H7 (cell line): ENCODE measurements around the gene ALOX5. TPM values are rescaled to one million over a fixed set of nuclear protein-coding genes. Genes with fewer than 3 reads are reported as not detected.
A peak's percentile ranks its signal among the peaks of the same experiment; 100 is the strongest.

Source experiments
- DNase-seq: peaks from one replicate; pipeline ENCODE4 v3.0.0; 2012
- H3K27me3 ChIP-seq: 2 replicates; pipeline ENCODE4 v1.6.0; 2011; ENCODE audit warnings: mild to moderate bottlenecking, low read length; ENCODE audit not compliant: control insufficient read depth, insufficient read depth
- H3K36me3 ChIP-seq: replicated peaks from 2 replicates; pipeline ENCODE4 v1.5.1; 2011; ENCODE audit warnings: low read length; ENCODE audit not compliant: control insufficient read depth, insufficient read depth
- H3K4me3 ChIP-seq: 2 replicates; pipeline ENCODE4 v1.5.1; 2011; ENCODE audit warnings: low read depth, mild to moderate bottlenecking, control low read depth, low read length, moderate library complexity; ENCODE audit not compliant: insufficient read depth
- total RNA-seq: library from RNA; depleted of rRNA; stranded (reverse); fragments of >200 nt; shearing (Covaris generic); gene quantifications from 2 replicates; pipeline ENCODE4 v1.2.3, GENCODE V29; 2014

ALOX5 gene
- total RNA-seq, 1 experiment from 2014 or later, result 0.10 TPM

- peak; percentile 47 for DNase-seq
- no peak overlapping the region for H3K4me3 ChIP-seq
- H3K36me3 ChIP-seq, result no peaks in the 10 kb centered on the region
- H3K27me3 ChIP-seq, result no peaks in the 10 kb centered on the region
Observed at GRCh38 chr10:45432700-45433472, 58.9 kb downstream of the ALOX5 start.

DNA sequence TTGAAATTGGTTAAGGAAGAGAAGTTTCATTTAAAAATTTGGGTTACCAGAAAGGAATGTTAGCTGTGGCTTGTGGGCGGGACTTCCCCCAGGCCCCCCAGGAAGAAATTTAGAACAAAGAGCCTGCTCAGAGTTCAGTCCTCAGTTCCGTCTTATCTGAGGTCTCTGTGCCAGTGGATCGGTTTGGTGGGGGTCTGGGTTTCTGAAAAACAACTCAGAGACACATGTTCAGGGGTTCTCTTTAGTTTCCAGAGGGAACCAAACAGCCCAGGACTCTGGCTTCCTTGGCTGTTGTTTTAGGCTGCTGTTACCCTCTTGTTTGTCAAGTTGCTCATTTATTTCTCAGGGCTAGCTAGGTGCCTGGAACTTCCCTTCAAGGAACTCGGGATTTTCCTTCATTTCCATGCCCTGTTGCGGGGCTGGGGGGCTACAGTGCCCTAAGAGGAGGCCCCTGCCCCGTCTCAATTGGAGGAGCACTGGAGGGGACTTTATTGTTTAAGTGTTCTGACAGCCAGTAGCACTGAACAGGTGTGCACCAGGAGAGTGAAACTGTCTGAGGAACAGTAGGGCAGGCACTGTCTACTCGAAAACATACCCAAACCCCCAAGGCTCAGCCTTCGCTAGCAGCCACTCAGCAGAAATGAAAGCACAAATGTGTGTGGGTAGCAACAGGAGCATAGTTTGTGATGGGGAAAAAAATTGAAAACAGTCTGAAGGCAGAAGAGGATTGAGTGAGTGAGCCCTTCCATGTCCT lies 59.9 kb downstream of the ALOX5 start:
- DNase-seq, result peak; percentile 34
- H3K36me3 ChIP-seq, result no peaks in the 10 kb centered on the region
- no peaks in the 10 kb centered on the region for H3K27me3 ChIP-seq
- H3K4me3 ChIP-seq, result no peak overlapping the region

GRCh38 chr10:45437587-45438465 lies 63.8 kb downstream of the ALOX5 start:
- no peaks in the 10 kb centered on the region for H3K27me3 ChIP-seq
- no peak for DNase-seq
- H3K4me3 ChIP-seq, result no peak overlapping the region
- H3K36me3 ChIP-seq, result no peaks in the 10 kb centered on the region

DNA sequence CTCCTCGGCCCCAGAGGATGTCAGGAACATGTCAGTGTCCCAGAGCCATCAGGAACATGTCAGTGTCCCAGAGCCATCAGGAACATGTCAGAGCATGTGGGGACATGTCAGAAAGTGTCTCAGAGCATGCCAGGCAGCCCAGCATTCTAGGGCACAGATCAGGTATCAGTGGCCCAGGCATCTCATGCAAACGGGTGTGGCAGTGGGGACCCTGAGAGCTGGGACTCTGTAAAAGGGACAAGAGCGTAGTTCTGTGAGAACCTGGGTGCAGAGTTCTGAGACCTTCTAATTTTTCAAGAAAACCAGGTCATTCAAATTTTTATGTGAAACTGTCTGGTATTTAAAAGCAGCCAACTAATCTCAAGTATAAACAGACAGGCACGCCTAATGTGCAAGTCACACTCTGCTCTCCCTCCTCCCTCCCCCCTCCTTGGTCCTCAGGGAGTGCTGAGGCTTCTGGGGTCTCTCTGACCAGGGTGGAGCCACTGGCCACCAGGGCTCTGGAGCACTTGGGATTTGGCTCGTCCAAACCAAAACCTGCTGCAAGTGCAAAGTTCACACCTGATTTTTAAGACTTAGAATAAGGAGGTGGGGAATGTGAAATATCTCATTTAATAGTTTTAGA lies 64.6 kb downstream of the ALOX5 start:
- Histone ChIP-seq H3K27me3 (no peaks in the 10 kb centered on the region), H3K4me3 (no peak overlapping the region), H3K36me3 (no peaks in the 10 kb centered on the region)
- DNase-seq, result no peak

DNA sequence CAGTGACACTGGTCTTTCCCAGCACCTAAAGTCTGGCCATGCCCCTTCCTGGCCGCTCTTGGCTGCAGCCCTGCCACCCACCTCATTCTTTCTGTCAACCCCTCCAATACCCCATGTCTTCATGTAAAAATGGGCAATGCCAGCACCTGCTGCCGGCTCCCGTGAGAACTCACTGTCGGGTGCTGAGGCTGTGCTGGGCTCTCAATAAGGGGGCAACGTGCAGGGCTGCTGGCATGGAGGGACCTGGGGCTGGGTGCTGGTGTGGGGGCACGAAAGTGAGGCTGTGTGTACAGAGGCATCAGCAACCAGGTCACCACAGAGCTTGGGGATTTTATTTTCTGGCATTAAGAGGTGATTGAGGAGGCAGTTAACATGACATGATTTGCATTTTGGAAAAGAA lies 65.3 kb downstream of the ALOX5 start:
- no peak for DNase-seq
- Histone ChIP-seq H3K27me3 (no peaks in the 10 kb centered on the region), H3K4me3 (no peak overlapping the region), H3K36me3 (no peaks in the 10 kb centered on the region)

DNA sequence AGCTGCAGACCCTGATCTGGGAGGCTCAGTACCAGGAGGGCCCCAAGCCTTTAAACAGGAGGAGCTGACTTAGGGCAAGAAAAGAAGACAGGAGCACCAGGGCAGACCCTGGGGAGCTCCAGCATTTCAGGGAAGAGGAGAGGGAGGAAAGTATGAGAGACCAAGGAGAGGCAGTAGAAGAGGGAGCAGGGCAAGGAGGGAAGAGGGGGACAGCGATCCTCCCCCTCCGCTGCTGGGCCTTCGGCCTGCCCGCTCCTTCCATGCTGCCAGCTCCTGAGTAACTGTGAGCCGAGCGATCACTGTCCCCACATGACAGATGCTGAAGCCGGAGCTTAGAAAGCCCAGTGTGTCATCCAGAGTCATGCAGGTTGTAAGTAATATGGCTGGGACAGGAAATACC lies 65.9 kb downstream of the ALOX5 start:
- no peak for DNase-seq
- H3K4me3 ChIP-seq, result no peak overlapping the region
- no peaks in the 10 kb centered on the region for H3K27me3 ChIP-seq
- H3K36me3 ChIP-seq, result no peaks in the 10 kb centered on the region

DNA sequence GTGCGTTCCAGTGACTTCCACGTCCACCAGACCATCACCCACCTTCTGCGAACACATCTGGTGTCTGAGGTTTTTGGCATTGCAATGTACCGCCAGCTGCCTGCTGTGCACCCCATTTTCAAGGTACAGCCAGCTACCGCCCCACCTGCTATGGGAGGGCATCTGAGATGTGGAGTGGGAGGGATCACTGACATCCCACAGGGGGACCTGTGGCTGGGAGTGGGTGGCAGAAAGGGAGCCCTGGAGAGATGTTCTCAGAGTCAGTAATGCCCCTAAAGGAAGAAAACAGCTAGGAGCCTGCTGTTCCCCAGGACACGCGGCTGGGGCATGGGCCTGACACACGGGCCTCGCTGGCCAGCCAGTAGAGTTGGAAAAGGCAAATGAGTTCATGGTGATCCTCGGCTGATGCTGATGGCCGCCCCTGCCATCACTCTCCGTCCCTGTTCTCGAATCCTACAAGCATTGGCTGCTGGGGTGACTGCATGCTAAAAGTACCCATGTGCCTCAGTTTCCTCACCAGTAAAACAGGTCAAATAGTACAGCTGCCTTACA lies 66.6 kb downstream of the ALOX5 start:
- H3K36me3 ChIP-seq, result no peaks in the 10 kb centered on the region
- no peak for DNase-seq
- no peaks in the 10 kb centered on the region for H3K27me3 ChIP-seq
- no peak overlapping the region for H3K4me3 ChIP-seq

- Histone ChIP-seq H3K36me3 (no peaks in the 10 kb centered on the region), H3K4me3 (no peak overlapping the region), H3K27me3 (no peaks in the 10 kb centered on the region)
- no peak for DNase-seq
Observed at GRCh38 chr10:45441239-45442190, 67.5 kb downstream of the ALOX5 start.

DNA sequence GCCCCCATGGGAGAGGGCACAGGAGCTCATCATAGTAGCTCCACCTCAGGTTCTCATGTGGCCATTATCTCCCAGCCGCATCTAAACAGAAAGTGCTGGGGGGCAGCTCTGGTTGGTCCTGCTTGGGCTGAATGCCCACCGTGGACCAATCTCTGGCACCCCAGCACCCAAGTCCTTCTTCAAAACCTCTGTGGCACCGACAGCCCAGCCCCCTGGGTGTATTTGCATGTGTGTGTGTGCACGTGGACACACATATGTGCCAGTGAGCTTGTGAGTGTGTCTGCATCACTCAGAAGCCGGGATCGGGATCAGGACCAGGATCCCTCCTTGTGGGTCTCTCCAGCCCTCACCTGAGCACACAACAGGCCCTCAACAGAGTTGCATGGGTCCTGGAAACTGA lies 68.2 kb downstream of the ALOX5 start:
- no peaks in the 10 kb centered on the region for H3K36me3 ChIP-seq
- H3K4me3 ChIP-seq, result no peak overlapping the region
- no peaks in the 10 kb centered on the region for H3K27me3 ChIP-seq
- no peak for DNase-seq

DNA sequence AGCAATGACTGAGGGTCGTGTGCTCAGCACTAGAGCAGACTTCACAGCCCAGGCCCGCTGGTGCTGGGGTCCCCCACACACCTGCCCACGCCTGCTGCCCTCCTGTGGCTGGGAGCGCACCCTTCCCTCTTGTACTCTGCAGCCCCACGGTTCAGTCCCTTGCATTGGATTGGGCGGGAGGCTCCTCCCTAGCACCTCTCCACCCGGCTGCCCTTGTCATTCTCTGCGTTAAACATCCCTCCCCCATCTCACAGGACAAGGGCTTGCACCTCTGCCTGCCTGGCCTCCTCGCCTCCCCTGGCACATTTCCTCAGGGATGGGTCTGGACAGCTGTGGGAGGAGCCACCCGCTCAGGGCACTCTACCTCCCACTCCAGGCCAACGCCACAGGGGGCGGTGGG lies 68.6 kb downstream of the ALOX5 start:
- Histone ChIP-seq H3K36me3 (no peaks in the 10 kb centered on the region), H3K4me3 (no peak overlapping the region), H3K27me3 (no peaks in the 10 kb centered on the region)
- peak; percentile 86 for DNase-seq

DNA sequence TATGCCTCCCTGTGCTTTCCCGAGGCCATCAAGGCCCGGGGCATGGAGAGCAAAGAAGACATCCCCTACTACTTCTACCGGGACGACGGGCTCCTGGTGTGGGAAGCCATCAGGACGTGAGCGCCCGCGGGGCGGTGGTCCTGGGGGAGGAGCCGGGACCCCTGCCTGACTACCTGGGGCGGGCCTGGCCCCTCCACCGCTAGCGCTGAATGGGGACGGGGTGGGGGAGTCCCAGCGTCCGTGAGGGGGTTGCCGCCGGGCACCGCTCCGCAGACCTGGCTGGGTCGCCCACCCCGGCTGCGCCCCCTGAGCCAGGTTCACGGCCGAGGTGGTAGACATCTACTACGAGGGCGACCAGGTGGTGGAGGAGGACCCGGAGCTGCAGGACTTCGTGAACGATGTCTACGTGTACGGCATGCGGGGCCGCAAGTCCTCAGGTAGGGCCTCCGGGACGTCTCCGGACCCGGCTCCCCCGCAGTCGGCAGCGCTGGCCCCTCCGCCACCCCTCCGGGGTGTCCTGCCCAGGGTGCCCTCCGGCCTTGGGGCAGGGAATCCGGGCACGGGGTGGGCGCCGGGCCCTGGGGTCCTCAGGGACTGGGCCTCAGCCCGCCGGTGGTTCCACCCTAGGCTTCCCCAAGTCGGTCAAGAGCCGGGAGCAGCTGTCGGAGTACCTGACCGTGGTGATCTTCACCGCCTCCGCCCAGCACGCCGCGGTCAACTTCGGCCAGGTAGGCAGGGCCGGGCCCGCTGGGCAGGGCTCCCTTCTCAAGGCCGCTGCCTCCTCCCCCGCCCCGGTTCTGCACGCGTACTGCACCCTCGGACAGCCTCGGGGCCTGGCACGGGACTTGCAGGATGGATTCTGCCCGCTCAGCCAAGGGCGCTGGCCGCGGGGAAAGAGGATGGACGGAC lies 69.3 kb downstream of the ALOX5 start:
- no peaks in the 10 kb centered on the region for H3K36me3 ChIP-seq
- no peaks in the 10 kb centered on the region for H3K27me3 ChIP-seq
- no peak overlapping the region for H3K4me3 ChIP-seq
- peak; percentile 58 for DNase-seq

- Histone ChIP-seq H3K4me3 (no peak overlapping the region), H3K36me3 (no peaks in the 10 kb centered on the region), H3K27me3 (no peaks in the 10 kb centered on the region)
- no peak for DNase-seq
Observed at GRCh38 chr10:45444022-45444421, 70.0 kb downstream of the ALOX5 start.
